H1 (cell line): ENCODE measurements around the gene CHRD. TPM values are rescaled to one million over a fixed set of nuclear protein-coding genes. Genes with fewer than 3 reads are reported as not detected.

Source experiments
- GABPA ChIP-seq: IDR thresholded peaks from 2 replicates; pipeline ENCODE4 v1.6.1; 2011; ENCODE audit warnings: mild to moderate bottlenecking, low read length, moderate library complexity, borderline replicate concordance; ENCODE audit not compliant: insufficient read depth
- PHF8 ChIP-seq: fragments of 200-600 bp; sonication (generic); conservative IDR thresholded peaks from 2 replicates; pipeline ENCODE4 v1.7.1; 2012; ENCODE audit warnings: low read depth, mild to moderate bottlenecking, inconsistent platforms, low read length, moderate library complexity
- polyA plus RNA-seq, 7 experiments: library from polyadenylated mRNA; depleted of rRNA in 3 of 7; stranded (reverse) in 5 of 7; unstranded in 2 of 7; fragments of >200 nt in 5 of 7; fragments of 200-250 nt in 2 of 7; gene quantifications; 1 replicate in 5 of 7; 2 replicates in 1 of 7; 4 replicates in 1 of 7; pipeline versions ENCODE4 v1.2.1 to v1.2.3, GENCODE V29; 2011 to 2013; ENCODE audit warnings: missing spikeins in 2 of 7, mixed read lengths in 2 of 7
- total RNA-seq: library from RNA; stranded (reverse); fragmentation: NEBNext Ultra II Directional; extraction: Animal tissue kit (Norgen Biotek cat#: 25700); gene quantifications from 2 replicates; pipeline ENCODE4 v1.2.1, GENCODE V29; 2021
- TF ChIP-seq, protein P1 (sequence below): fragments of 300-600 bp; sonication (generic); IDR thresholded peaks from 2 replicates; pipeline ENCODE4 v1.7.1; 2012; ENCODE audit warnings: low read length, moderate library complexity, mild to moderate bottlenecking, inconsistent platforms; ENCODE audit not compliant: insufficient replicate concordance
- TF ChIP-seq, protein P2 (sequence below), 3 experiments: IDR thresholded peaks; 1 replicate in 2 of 3; 2 replicates in 1 of 3; pipeline versions ENCODE4 v1.5.1 to v1.6.1; 2011; ENCODE audit warnings: low read length in 3 of 3, mild to moderate bottlenecking in 3 of 3, inconsistent platforms in 2 of 3, low read depth in 1 of 3, moderate library complexity in 1 of 3; ENCODE audit not compliant: insufficient read depth in 1 of 3; ENCODE audit errors: control extremely low read depth in 1 of 3

The CHRD gene
- total and polyA plus RNA-seq, 2 of the 8 experiments (the other 6 are each of a cell fraction or from before 2014, with no cell fraction given): 0.62 to 0.86 TPM

DNA sequence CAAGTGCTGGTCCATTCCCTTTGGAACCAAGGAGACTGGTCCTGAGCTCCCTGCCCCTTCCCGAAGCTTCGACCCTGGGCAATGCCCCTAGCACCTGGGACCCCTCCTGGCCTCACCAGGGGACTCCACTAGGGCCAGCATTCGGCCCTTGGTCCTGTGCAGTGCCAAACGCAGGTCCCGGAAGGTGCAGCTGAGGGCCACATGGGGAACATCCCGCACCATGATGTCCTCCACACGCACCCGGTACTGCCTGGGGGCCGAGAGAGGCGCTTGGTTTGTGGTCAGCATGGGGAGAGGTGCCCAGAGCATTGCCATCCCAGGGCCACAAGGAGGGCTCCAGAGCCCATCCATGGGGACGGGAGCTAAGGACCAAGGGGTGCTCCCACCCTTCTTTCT is 26.3 kb upstream of the CHRD start (continued):
- TF ChIP-seq, protein P1, sequence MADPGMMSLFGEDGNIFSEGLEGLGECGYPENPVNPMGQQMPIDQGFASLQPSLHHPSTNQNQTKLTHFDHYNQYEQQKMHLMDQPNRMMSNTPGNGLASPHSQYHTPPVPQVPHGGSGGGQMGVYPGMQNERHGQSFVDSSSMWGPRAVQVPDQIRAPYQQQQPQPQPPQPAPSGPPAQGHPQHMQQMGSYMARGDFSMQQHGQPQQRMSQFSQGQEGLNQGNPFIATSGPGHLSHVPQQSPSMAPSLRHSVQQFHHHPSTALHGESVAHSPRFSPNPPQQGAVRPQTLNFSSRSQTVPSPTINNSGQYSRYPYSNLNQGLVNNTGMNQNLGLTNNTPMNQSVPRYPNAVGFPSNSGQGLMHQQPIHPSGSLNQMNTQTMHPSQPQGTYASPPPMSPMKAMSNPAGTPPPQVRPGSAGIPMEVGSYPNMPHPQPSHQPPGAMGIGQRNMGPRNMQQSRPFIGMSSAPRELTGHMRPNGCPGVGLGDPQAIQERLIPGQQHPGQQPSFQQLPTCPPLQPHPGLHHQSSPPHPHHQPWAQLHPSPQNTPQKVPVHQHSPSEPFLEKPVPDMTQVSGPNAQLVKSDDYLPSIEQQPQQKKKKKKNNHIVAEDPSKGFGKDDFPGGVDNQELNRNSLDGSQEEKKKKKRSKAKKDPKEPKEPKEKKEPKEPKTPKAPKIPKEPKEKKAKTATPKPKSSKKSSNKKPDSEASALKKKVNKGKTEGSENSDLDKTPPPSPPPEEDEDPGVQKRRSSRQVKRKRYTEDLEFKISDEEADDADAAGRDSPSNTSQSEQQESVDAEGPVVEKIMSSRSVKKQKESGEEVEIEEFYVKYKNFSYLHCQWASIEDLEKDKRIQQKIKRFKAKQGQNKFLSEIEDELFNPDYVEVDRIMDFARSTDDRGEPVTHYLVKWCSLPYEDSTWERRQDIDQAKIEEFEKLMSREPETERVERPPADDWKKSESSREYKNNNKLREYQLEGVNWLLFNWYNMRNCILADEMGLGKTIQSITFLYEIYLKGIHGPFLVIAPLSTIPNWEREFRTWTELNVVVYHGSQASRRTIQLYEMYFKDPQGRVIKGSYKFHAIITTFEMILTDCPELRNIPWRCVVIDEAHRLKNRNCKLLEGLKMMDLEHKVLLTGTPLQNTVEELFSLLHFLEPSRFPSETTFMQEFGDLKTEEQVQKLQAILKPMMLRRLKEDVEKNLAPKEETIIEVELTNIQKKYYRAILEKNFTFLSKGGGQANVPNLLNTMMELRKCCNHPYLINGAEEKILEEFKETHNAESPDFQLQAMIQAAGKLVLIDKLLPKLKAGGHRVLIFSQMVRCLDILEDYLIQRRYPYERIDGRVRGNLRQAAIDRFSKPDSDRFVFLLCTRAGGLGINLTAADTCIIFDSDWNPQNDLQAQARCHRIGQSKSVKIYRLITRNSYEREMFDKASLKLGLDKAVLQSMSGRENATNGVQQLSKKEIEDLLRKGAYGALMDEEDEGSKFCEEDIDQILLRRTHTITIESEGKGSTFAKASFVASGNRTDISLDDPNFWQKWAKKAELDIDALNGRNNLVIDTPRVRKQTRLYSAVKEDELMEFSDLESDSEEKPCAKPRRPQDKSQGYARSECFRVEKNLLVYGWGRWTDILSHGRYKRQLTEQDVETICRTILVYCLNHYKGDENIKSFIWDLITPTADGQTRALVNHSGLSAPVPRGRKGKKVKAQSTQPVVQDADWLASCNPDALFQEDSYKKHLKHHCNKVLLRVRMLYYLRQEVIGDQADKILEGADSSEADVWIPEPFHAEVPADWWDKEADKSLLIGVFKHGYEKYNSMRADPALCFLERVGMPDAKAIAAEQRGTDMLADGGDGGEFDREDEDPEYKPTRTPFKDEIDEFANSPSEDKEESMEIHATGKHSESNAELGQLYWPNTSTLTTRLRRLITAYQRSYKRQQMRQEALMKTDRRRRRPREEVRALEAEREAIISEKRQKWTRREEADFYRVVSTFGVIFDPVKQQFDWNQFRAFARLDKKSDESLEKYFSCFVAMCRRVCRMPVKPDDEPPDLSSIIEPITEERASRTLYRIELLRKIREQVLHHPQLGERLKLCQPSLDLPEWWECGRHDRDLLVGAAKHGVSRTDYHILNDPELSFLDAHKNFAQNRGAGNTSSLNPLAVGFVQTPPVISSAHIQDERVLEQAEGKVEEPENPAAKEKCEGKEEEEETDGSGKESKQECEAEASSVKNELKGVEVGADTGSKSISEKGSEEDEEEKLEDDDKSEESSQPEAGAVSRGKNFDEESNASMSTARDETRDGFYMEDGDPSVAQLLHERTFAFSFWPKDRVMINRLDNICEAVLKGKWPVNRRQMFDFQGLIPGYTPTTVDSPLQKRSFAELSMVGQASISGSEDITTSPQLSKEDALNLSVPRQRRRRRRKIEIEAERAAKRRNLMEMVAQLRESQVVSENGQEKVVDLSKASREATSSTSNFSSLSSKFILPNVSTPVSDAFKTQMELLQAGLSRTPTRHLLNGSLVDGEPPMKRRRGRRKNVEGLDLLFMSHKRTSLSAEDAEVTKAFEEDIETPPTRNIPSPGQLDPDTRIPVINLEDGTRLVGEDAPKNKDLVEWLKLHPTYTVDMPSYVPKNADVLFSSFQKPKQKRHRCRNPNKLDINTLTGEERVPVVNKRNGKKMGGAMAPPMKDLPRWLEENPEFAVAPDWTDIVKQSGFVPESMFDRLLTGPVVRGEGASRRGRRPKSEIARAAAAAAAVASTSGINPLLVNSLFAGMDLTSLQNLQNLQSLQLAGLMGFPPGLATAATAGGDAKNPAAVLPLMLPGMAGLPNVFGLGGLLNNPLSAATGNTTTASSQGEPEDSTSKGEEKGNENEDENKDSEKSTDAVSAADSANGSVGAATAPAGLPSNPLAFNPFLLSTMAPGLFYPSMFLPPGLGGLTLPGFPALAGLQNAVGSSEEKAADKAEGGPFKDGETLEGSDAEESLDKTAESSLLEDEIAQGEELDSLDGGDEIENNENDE: no peak
- no peak for TF ChIP-seq PHF8
- TF ChIP-seq, protein P2, sequence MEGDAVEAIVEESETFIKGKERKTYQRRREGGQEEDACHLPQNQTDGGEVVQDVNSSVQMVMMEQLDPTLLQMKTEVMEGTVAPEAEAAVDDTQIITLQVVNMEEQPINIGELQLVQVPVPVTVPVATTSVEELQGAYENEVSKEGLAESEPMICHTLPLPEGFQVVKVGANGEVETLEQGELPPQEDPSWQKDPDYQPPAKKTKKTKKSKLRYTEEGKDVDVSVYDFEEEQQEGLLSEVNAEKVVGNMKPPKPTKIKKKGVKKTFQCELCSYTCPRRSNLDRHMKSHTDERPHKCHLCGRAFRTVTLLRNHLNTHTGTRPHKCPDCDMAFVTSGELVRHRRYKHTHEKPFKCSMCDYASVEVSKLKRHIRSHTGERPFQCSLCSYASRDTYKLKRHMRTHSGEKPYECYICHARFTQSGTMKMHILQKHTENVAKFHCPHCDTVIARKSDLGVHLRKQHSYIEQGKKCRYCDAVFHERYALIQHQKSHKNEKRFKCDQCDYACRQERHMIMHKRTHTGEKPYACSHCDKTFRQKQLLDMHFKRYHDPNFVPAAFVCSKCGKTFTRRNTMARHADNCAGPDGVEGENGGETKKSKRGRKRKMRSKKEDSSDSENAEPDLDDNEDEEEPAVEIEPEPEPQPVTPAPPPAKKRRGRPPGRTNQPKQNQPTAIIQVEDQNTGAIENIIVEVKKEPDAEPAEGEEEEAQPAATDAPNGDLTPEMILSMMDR (IDR thresholded peaks at IDR 0.05; ENCODE audit: control extremely low read depth in 1 of 3, insufficient read depth in 1 of 3, low read depth in 1 of 3, low read length in 3 of 3): no peak
- TF ChIP-seq GABPA: no peak
- TF ChIP-seq, all 59 proteins: peak for 0
